Activated T-helper 17 cell treated with anti-CD3 and anti-CD28 coated beads, Interleukin-2, amount 50 U/mL, for 72 hours (primary cell): ENCODE measurements around the gene PPY. TPM values are rescaled to one million over a fixed set of nuclear protein-coding genes. Genes with fewer than 3 reads are reported as not detected.
"Not testable (repeated sequence)": the region's sequence is repeated elsewhere in the genome, so short reads cannot be mapped to it uniquely, and the experiment has no call there.

Source experiments
- ATAC-seq: fragments of 150-1000 bp; cut with Tn5 transposase; replicated peaks from 2 replicates; pipeline ENCODE4 v1.10.0; 2021; ENCODE audit warnings: mild to moderate bottlenecking, moderate library complexity
- H3K27ac Mint-ChIP-seq: one replicate; pipeline ENCODE4 v1.8.0; 2022; ENCODE audit warnings: mixed read lengths
- H3K27me3 Mint-ChIP-seq: one replicate; pipeline ENCODE4 v1.8.0; 2022; ENCODE audit warnings: mixed read lengths
- H3K36me3 Mint-ChIP-seq: one replicate; pipeline ENCODE4 v1.8.0; 2022; ENCODE audit warnings: low read depth, mild to moderate bottlenecking, mixed read lengths
- H3K4me1 Mint-ChIP-seq: one replicate; pipeline ENCODE4 v1.8.0; 2022; ENCODE audit warnings: mixed read lengths
- H3K4me3 Mint-ChIP-seq: one replicate; pipeline ENCODE4 v1.8.0; 2022; ENCODE audit warnings: mild to moderate bottlenecking, mixed read lengths
- H3K9me3 Mint-ChIP-seq: one replicate; pipeline ENCODE4 v1.8.0; 2022; ENCODE audit warnings: mixed read lengths
- total RNA-seq, 2 donors: library from RNA; stranded (reverse); gene quantifications; one replicate each; pipeline ENCODE4 v1.2.3, GENCODE V29; 2022

PPY gene
- total RNA-seq, 2 donors from 2014 or later = 0.90 to 1.9 TPM

DNA sequence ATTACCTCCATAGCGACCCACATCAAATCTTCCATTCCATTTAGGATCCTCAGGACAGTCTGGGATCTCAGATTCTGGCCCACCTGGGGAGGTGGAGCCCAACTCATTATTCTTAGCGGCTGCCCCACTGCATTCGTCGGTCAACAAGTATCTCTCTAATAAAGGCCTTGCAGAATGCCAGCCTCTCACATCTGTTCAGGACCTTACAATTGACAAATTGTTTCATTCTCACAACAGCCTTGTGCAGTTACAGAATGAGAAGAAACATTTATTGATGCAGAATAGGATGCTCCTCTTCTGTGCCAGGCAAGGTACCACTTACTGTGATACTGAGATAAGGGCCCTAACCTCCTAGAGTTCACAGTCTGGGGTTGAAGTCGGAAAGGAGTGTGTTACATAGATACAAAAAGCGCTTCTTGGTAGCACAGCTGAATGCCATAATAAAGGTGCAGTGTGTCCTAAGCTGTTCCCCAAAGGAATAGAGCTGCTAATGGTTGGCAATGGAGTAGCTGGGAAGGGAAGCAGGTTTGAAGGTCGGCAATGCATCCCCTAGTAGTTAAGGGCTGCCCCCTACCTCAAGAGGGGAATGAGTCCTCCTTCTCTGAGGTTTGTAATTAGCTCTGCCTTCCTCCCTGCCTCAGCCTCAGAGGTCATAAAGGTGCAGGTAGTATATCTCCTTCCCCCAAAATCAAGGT is 32.6 kb downstream of the PPY start:
- H3K36me3 Mint-ChIP-seq = no peaks in the 10 kb centered on the region
- no peak for ATAC-seq
- peaks cover 4% of the 10 kb centered on the region for H3K27me3 Mint-ChIP-seq
- H3K4me3 Mint-ChIP-seq = no peak overlapping the region
- no peaks in the 10 kb centered on the region for H3K9me3 Mint-ChIP-seq
- peaks cover 5% of the 10 kb centered on the region for H3K4me1 Mint-ChIP-seq
- H3K27ac Mint-ChIP-seq = no peak overlapping the region

GRCh38 chr17:43907998-43908721 is 34.1 kb downstream of the PPY start:
- Mint-ChIP-seq H3K27me3 (peaks cover 9% of the 10 kb centered on the region), H3K4me3 (peak overlapping the region; percentile 73), H3K4me1 (peaks cover 5% of the 10 kb centered on the region), H3K9me3 (no peaks in the 10 kb centered on the region), H3K36me3 (no peaks in the 10 kb centered on the region), H3K27ac (no peak overlapping the region)
- ATAC-seq = peak; percentile 47

GRCh38 chr17:43907425-43907981 is 34.8 kb downstream of the PPY start, which contains the start of gene MPP2:
TSS of gene MPP2 (minus strand) at chr17:43907536. CDS start at chr17:43904460, 3,076 bp downstream.
- no peaks in the 10 kb centered on the region for H3K36me3 Mint-ChIP-seq
- peaks cover 5% of the 10 kb centered on the region for H3K4me1 Mint-ChIP-seq
- peak; percentile 55 for ATAC-seq
- no peaks in the 10 kb centered on the region for H3K9me3 Mint-ChIP-seq
- peak within 1 kb of the TSS; percentile 73 for H3K4me3 Mint-ChIP-seq
- peaks cover 9% of the 10 kb centered on the region for H3K27me3 Mint-ChIP-seq
- no peak within 1 kb of the TSS for H3K27ac Mint-ChIP-seq

DNA sequence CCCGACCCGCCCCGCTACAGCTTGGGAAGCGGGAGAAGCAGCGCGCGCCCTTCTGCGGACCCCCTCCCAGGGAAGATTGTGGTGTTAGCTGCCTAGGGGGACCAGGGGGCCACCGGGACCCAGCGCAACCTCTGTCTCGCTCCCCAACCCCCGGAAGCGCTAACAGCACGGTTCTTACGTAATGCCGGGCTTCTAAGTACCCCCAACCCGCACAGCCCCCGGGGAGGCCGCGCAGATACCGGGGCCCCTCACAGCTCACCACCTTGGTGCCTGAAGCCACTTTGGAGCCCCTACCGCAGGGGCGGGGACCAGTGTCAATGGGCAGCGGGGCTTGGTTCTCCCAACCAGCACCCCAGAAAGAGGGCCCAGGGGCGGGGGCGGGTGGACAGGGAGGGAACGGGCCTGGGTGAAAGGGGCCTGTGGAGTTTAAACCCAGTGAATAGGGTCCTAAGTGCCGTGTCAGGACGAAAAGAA is 35.3 kb downstream of the PPY start:
- no peaks in the 10 kb centered on the region for H3K9me3 Mint-ChIP-seq
- ATAC-seq = peak; percentile 24
- H3K4me3 Mint-ChIP-seq = peak overlapping the region; percentile 73
- no peak overlapping the region for H3K27ac Mint-ChIP-seq
- H3K27me3 Mint-ChIP-seq = peaks cover 9% of the 10 kb centered on the region
- no peaks in the 10 kb centered on the region for H3K36me3 Mint-ChIP-seq
- peaks cover 5% of the 10 kb centered on the region for H3K4me1 Mint-ChIP-seq

GRCh38 chr17:43905985-43906852 is 36.1 kb downstream of the PPY start:
- peaks cover 9% of the 10 kb centered on the region for H3K27me3 Mint-ChIP-seq
- peaks cover 5% of the 10 kb centered on the region for H3K4me1 Mint-ChIP-seq
- H3K9me3 Mint-ChIP-seq = no peaks in the 10 kb centered on the region
- peak; percentile 48 for ATAC-seq
- no peaks in the 10 kb centered on the region for H3K36me3 Mint-ChIP-seq
- H3K27ac Mint-ChIP-seq = no peak overlapping the region
- peak overlapping the region; percentile 73 for H3K4me3 Mint-ChIP-seq

DNA sequence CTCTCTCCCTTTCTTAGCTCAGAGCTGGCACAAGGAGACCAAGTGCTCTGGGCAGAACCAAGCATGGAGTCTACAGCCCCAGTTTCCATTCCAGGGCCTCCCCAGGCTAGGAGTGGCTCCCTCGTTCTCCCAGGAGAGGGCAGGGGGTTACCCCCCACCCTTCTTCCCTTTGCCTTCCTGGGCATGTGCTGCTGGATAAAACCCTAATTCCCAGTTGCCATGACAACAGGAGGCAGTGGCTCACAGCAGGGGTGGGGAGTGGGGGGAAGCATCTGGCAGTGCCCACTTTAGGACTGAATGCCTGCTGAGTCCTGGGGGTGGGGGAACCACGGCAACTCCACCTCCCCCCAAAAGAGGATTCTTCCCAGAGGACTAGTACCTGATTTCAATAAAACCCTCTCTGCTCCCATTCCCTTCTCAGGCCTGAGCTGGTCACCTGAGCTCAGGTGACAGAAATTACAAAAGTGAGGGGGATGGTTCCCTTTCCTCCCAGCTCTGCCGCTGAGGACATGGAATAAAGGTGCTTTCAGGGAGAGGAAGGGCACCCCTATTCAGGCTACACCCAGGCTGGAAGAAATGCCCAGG is 36.8 kb downstream of the PPY start:
- H3K36me3 Mint-ChIP-seq = no peaks in the 10 kb centered on the region
- peaks cover 13% of the 10 kb centered on the region for H3K4me1 Mint-ChIP-seq
- peaks cover 9% of the 10 kb centered on the region for H3K27me3 Mint-ChIP-seq
- H3K27ac Mint-ChIP-seq = no peak overlapping the region
- no peak overlapping the region for H3K4me3 Mint-ChIP-seq
- no peaks in the 10 kb centered on the region for H3K9me3 Mint-ChIP-seq
- ATAC-seq = no peak

DNA sequence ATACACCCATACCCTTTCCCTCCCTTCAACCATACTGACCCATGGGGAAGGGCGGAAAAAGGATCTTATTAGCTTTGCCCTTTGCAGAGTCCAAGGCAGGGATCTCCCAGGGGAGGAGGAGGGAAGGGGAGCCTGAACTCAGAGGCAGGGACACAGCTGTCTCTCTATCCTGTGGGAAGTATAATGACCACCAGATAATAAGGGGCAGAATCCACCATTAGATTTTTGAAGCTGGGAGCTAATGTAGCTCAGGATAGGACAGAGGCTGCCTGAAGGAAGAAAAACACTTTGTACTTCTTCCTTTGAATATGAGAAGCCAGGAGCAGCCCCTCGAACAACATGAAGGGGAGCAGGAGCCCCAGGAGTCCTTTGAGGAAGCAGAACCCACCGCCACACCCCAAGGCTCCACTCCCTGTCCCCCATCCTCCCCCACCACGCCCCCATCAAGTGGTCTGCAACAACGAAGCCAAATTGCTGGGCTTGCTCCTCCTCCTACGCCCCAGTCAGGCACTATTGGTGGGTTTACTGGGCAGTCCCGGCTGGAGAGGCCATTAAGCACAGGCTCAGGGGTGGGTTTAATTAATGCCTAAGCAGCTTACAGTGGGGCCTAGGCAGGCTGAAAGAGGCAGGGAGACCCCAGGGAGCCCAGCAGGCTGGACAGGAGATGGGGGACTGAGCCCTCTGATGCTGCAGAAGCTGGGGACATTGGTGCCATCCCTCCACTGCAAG is 40.3 kb downstream of the PPY start:
- H3K4me3 Mint-ChIP-seq = no peak overlapping the region
- no peak for ATAC-seq
- H3K27me3 Mint-ChIP-seq = peaks cover 17% of the 10 kb centered on the region
- H3K4me1 Mint-ChIP-seq = peaks cover 13% of the 10 kb centered on the region
- no peaks in the 10 kb centered on the region for H3K36me3 Mint-ChIP-seq
- no peak overlapping the region for H3K27ac Mint-ChIP-seq
- H3K9me3 Mint-ChIP-seq = no peaks in the 10 kb centered on the region

DNA sequence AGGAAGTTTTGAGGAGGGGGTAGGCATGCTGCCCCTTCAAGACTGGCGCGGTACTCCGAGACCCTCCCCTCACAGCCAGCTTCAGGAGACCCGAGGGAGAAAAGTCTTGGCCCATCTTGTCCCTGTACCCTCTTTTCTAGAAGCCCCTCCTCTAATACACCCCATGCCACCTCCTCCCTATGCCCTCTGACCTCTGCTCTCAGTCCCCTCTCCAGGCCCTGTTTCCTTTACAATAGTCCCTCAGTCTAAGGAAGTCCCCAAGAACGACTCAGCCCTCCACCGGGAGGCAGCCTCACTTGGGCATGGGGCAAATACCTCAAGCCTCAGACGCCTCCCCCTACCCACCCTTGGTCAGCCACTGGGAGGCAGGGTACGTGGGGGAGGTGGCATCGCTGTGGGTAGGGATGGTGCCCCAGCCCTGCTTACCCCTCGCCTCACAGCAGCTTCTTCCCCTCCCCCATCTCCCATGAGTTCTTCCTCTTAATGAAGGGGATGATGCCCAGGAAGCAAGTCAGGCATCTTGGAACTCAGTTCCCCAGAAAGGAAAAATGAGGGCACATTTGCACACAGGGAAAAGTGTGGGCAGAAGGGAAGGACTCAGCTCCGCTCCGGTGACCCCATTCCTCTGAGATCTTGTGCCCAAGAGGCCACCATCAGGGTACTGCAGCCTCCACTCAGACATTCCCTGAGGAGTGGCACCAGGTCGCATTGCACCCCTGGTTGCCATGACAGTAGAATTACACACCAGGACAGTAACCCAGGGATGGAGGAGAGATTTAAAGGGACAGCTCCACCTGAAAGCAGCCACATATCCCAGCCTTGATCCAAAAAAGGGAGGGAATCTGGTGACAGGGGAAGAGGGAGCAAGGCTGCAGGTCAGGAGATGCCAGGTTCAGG is 41.2 kb downstream of the PPY start:
- Mint-ChIP-seq H3K4me3 (peak overlapping the region; percentile 74), H3K27me3 (peaks cover 20% of the 10 kb centered on the region), H3K36me3 (no peaks in the 10 kb centered on the region), H3K4me1 (peaks cover 8% of the 10 kb centered on the region), H3K27ac (no peak overlapping the region), H3K9me3 (no peaks in the 10 kb centered on the region)
- ATAC-seq = no peak

DNA sequence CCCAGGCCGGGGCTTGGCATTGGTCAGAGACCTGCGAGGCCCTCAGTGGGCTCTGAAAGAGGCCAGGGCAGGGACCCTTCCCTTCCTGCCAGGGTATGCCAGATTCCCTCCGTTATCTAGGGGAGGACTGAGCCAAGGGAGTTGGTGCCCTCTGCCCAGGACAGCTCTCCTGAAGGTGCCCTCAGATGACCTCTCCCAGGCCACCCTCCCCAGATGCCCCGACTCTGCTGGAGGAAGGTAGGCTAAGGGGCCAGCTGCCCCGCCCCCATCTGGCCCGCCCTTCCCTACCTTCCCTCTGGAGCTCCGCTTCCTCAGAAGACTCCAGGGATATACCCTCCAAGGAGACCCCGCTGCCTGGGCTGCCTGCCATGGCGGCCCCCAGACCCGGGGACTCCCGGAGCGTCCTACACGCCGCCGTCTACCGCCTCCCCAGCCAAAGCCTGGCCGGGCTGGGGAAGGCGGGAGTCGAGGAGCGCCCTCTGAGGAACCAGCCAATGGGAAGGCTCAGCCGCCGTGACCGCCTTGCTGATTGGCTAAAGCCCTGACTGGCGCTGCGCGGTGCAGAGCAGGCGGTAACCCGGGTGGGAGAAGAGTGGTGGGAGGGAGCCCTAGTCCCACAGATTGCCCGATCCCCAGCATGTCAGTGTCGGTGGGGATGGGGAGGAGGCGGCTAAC is 42.0 kb downstream of the PPY start:
- Mint-ChIP-seq H3K27me3 (peaks cover 20% of the 10 kb centered on the region), H3K4me1 (peaks cover 8% of the 10 kb centered on the region), H3K9me3 (no peaks in the 10 kb centered on the region), H3K4me3 (peak overlapping the region; percentile 74), H3K36me3 (no peaks in the 10 kb centered on the region), H3K27ac (peak overlapping the region; percentile 15)
- peak; percentile 100 for ATAC-seq

DNA sequence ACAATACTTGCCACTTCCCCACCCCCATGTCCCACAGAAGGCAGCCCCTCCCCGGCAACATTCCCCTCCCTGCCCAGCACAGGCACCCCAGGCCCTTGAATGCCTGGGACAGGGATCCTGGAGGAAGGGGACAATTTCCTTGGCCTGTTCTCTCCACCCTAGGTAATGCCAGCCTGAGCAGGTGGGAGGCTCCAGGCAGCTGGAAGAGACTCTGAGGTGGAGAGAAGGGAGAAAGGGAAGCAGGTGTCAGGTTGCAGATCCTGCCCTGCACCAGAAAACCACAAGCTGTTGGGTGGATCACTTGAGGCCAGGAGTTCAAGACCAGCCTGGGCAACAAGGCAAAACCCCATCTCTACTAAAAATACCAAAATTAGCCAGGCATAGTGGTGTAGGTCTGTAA is 43.8 kb downstream of the PPY start:
- Mint-ChIP-seq H3K27me3 (peaks cover 14% of the 10 kb centered on the region), H3K36me3 (no peaks in the 10 kb centered on the region), H3K27ac (no peak overlapping the region), H3K4me3 (no peak overlapping the region), H3K4me1 (peaks cover 8% of the 10 kb centered on the region), H3K9me3 (no peaks in the 10 kb centered on the region)
- ATAC-seq = no peak

GRCh38 chr17:43897831-43898230 is 44.4 kb downstream of the PPY start:
- H3K27me3 Mint-ChIP-seq = peaks cover 14% of the 10 kb centered on the region
- ATAC-seq = no peak
- H3K27ac Mint-ChIP-seq = no peak overlapping the region
- H3K9me3 Mint-ChIP-seq = no peaks in the 10 kb centered on the region
- H3K36me3 Mint-ChIP-seq = no peaks in the 10 kb centered on the region
- peaks cover 8% of the 10 kb centered on the region for H3K4me1 Mint-ChIP-seq
- no peak overlapping the region for H3K4me3 Mint-ChIP-seq

GRCh38 chr17:43894494-43894893 is 47.8 kb downstream of the PPY start:
- H3K27ac Mint-ChIP-seq, H3K4me3 Mint-ChIP-seq, ATAC-seq, H3K4me1 Mint-ChIP-seq, H3K36me3 Mint-ChIP-seq, H3K9me3 Mint-ChIP-seq: not testable (repeated sequence)
- H3K27me3 Mint-ChIP-seq = peaks cover 14% of the 10 kb centered on the region
